Measurements from ENCODE around the gene MRPL38.

MRPL38 gene

GRCh38 chr17:75917917-75918445 lies 13.3 kb upstream of the MRPL38 start:
- no peak for DNase-seq
- Histone ChIP-seq H3K4me3 (ENCODE audit: low read length) (no peak overlapping the region), H3K4ac (ENCODE audit: low read depth, low read length) (no peak overlapping the region), H3K9ac (ENCODE audit: low read length) (no peak overlapping the region), H2BK5ac (ENCODE audit: low read length) (no peak overlapping the region), H3K4me2 (ENCODE audit: low read length) (no peak overlapping the region), H4K8ac (ENCODE audit: low read depth, low read length) (no peak overlapping the region), H3K23ac (ENCODE audit: low read length) (no peak overlapping the region), H3K79me2 (ENCODE audit: control insufficient read depth, insufficient read depth, low read length) (no peaks in the 10 kb centered on the region), H4K5ac (ENCODE audit: low read length) (no peak overlapping the region), H3K27me3 (ENCODE audit: insufficient read depth, low read length, poor library complexity) (no peaks in the 10 kb centered on the region), H3K4me1 (ENCODE audit: control insufficient read depth, low read depth, low read length) (no peaks in the 10 kb centered on the region), H2BK15ac (replicated peaks; ENCODE audit: low read depth) (no peak overlapping the region), H3K79me1 (ENCODE audit: low read length) (no peaks in the 10 kb centered on the region), H2AK5ac (ENCODE audit: low read length) (no peak overlapping the region), H2BK120ac (ENCODE audit: low read depth, low read length) (no peak overlapping the region), H3K27ac (ENCODE audit: low read depth, low read length) (no peak overlapping the region), H3K36me3 (ENCODE audit: control insufficient read depth, insufficient read depth, low read length) (no peaks in the 10 kb centered on the region), H3K18ac (ENCODE audit: low read length) (no peak overlapping the region), H3K56ac (ENCODE audit: low read length) (no peak overlapping the region)
- no CpG with 5 or more reads among the region's 31 CpGs for WGBS (ENCODE audit: extremely low coverage, insufficient coverage, low lambda C conversion rate)

GRCh38 chr17:75917141-75917916 lies 12.6 kb upstream of the MRPL38 start:
- no CpG with 5 or more reads among the region's 23 CpGs for WGBS (ENCODE audit: extremely low coverage, insufficient coverage, low lambda C conversion rate)
- DNase-seq: no peak
- no peaks in the 10 kb centered on the region for H3K36me3 ChIP-seq (ENCODE audit: control insufficient read depth, insufficient read depth, low read length)

GRCh38 chr17:75915268-75915667 lies 10.6 kb upstream of the MRPL38 start:
- Histone ChIP-seq H3K4me2 (ENCODE audit: low read length) (no peak overlapping the region), H3K23ac (ENCODE audit: low read length) (no peak overlapping the region), H3K56ac (ENCODE audit: low read length) (no peak overlapping the region), H3K4me1 (ENCODE audit: control insufficient read depth, low read depth, low read length) (no peaks in the 10 kb centered on the region), H3K36me3 (ENCODE audit: control insufficient read depth, insufficient read depth, low read length) (no peaks in the 10 kb centered on the region), H3K4ac (ENCODE audit: low read depth, low read length) (no peak overlapping the region), H3K27ac (ENCODE audit: low read depth, low read length) (no peak overlapping the region), H4K5ac (ENCODE audit: low read length) (no peak overlapping the region), H3K9ac (ENCODE audit: low read length) (no peak overlapping the region), H2BK15ac (replicated peaks; ENCODE audit: low read depth) (no peak overlapping the region), H3K4me3 (ENCODE audit: low read length) (no peak overlapping the region), H2BK120ac (ENCODE audit: low read depth, low read length) (no peak overlapping the region), H2BK5ac (ENCODE audit: low read length) (no peak overlapping the region), H3K27me3 (ENCODE audit: insufficient read depth, low read length, poor library complexity) (no peaks in the 10 kb centered on the region), H3K79me1 (ENCODE audit: low read length) (no peaks in the 10 kb centered on the region), H3K79me2 (ENCODE audit: control insufficient read depth, insufficient read depth, low read length) (no peaks in the 10 kb centered on the region), H3K18ac (ENCODE audit: low read length) (no peak overlapping the region), H2AK5ac (ENCODE audit: low read length) (no peak overlapping the region), H4K8ac (ENCODE audit: low read depth, low read length) (no peak overlapping the region)
- no peak for DNase-seq
- no CpG with 5 or more reads among the region's 8 CpGs for WGBS (ENCODE audit: extremely low coverage, insufficient coverage, low lambda C conversion rate)

More at GRCh38 chr17:75917141-75917916, 12.6 kb upstream of the MRPL38 start:
- Histone ChIP-seq H3K79me1 (ENCODE audit: low read length) (no peaks in the 10 kb centered on the region), H3K4ac (ENCODE audit: low read depth, low read length) (no peak overlapping the region), H3K27me3 (ENCODE audit: insufficient read depth, low read length, poor library complexity) (no peaks in the 10 kb centered on the region), H3K23ac (ENCODE audit: low read length) (no peak overlapping the region), H2BK15ac (replicated peaks; ENCODE audit: low read depth) (no peak overlapping the region), H3K4me1 (ENCODE audit: control insufficient read depth, low read depth, low read length) (no peaks in the 10 kb centered on the region), H3K27ac (ENCODE audit: low read depth, low read length) (no peak overlapping the region), H2AK5ac (ENCODE audit: low read length) (no peak overlapping the region), H3K4me3 (ENCODE audit: low read length) (no peak overlapping the region), H4K8ac (ENCODE audit: low read depth, low read length) (no peak overlapping the region), H3K56ac (ENCODE audit: low read length) (no peak overlapping the region), H3K18ac (ENCODE audit: low read length) (no peak overlapping the region), H3K9ac (ENCODE audit: low read length) (no peak overlapping the region), H3K79me2 (ENCODE audit: control insufficient read depth, insufficient read depth, low read length) (no peaks in the 10 kb centered on the region), H2BK5ac (ENCODE audit: low read length) (no peak overlapping the region), H4K5ac (ENCODE audit: low read length) (no peak overlapping the region), H3K4me2 (ENCODE audit: low read length) (no peak overlapping the region), H2BK120ac (ENCODE audit: low read depth, low read length) (no peak overlapping the region)

GRCh38 chr17:75914643-75915267 lies 10.1 kb upstream of the MRPL38 start:
- Histone ChIP-seq H3K9ac (ENCODE audit: low read length) (no peak overlapping the region), H3K79me1 (ENCODE audit: low read length) (no peaks in the 10 kb centered on the region), H3K4me1 (ENCODE audit: control insufficient read depth, low read depth, low read length) (no peaks in the 10 kb centered on the region), H2BK5ac (ENCODE audit: low read length) (no peak overlapping the region), H2AK5ac (ENCODE audit: low read length) (no peak overlapping the region), H3K4me3 (ENCODE audit: low read length) (no peak overlapping the region), H3K23ac (ENCODE audit: low read length) (no peak overlapping the region), H4K5ac (ENCODE audit: low read length) (no peak overlapping the region), H3K4ac (ENCODE audit: low read depth, low read length) (no peak overlapping the region), H3K18ac (ENCODE audit: low read length) (no peak overlapping the region), H3K36me3 (ENCODE audit: control insufficient read depth, insufficient read depth, low read length) (no peaks in the 10 kb centered on the region), H2BK120ac (ENCODE audit: low read depth, low read length) (no peak overlapping the region), H4K8ac (ENCODE audit: low read depth, low read length) (no peak overlapping the region), H3K27me3 (ENCODE audit: insufficient read depth, low read length, poor library complexity) (no peaks in the 10 kb centered on the region), H3K4me2 (ENCODE audit: low read length) (no peak overlapping the region), H2BK15ac (replicated peaks; ENCODE audit: low read depth) (no peak overlapping the region), H3K56ac (ENCODE audit: low read length) (no peak overlapping the region), H3K27ac (ENCODE audit: low read depth, low read length) (no peak overlapping the region), H3K79me2 (ENCODE audit: control insufficient read depth, insufficient read depth, low read length) (no peaks in the 10 kb centered on the region)
- no peak for DNase-seq
- WGBS (ENCODE audit: extremely low coverage, insufficient coverage, low lambda C conversion rate): no CpG with 5 or more reads among the region's 34 CpGs

GRCh38 chr17:75913537-75914210 lies 9.0 kb upstream of the MRPL38 start:
- no peak overlapping the region for H3K4me2 ChIP-seq (ENCODE audit: low read length)
- no peak overlapping the region for H3K9ac ChIP-seq (ENCODE audit: low read length)
- H3K18ac ChIP-seq (ENCODE audit: low read length): no peak overlapping the region
- no peak overlapping the region for H4K5ac ChIP-seq (ENCODE audit: low read length)
- H3K4ac ChIP-seq (ENCODE audit: low read depth, low read length): no peak overlapping the region
- no peaks in the 10 kb centered on the region for H3K4me1 ChIP-seq (ENCODE audit: control insufficient read depth, low read depth, low read length)
- H2AK5ac ChIP-seq (ENCODE audit: low read length): no peak overlapping the region
- no peak overlapping the region for H3K56ac ChIP-seq (ENCODE audit: low read length)
- no peak overlapping the region for H2BK120ac ChIP-seq (ENCODE audit: low read depth, low read length)
- DNase-seq: no peak
- no peaks in the 10 kb centered on the region for H3K27me3 ChIP-seq (ENCODE audit: insufficient read depth, low read length, poor library complexity)
- WGBS (ENCODE audit: extremely low coverage, insufficient coverage, low lambda C conversion rate): no CpG with 5 or more reads among the region's 32 CpGs
- no peak overlapping the region for H4K8ac ChIP-seq (ENCODE audit: low read depth, low read length)
- no peak overlapping the region for H3K4me3 ChIP-seq (ENCODE audit: low read length)
- no peaks in the 10 kb centered on the region for H3K79me2 ChIP-seq (ENCODE audit: control insufficient read depth, insufficient read depth, low read length)
- no peaks in the 10 kb centered on the region for H3K36me3 ChIP-seq (ENCODE audit: control insufficient read depth, insufficient read depth, low read length)
- H2BK15ac ChIP-seq (replicated peaks; ENCODE audit: low read depth): no peak overlapping the region
- no peak overlapping the region for H3K27ac ChIP-seq (ENCODE audit: low read depth, low read length)
- H3K23ac ChIP-seq (ENCODE audit: low read length): no peak overlapping the region
- H2BK5ac ChIP-seq (ENCODE audit: low read length): no peak overlapping the region
- H3K79me1 ChIP-seq (ENCODE audit: low read length): no peaks in the 10 kb centered on the region
